Measurements from ENCODE around the gene ACAP3. TPM values are rescaled to one million over a fixed set of nuclear protein-coding genes. Genes with fewer than 3 reads are reported as not detected.

ACAP3 gene
- total RNA-seq, 1 experiment from 2014 or later, result 20.0 TPM

GRCh38 chr1:1302006-1302430 is 5.7 kb downstream of the ACAP3 start:
- Histone ChIP-seq H3K4me3 (no peak overlapping the region), H3K36me3 (no peaks in the 10 kb centered on the region), H3K27me3 (no peaks in the 10 kb centered on the region), H3K9me3 (no peaks in the 10 kb centered on the region)
- DNase-seq, result no peak

- DNase-seq, result no peak
- Histone ChIP-seq H3K9me3 (no peaks in the 10 kb centered on the region), H3K4me3 (no peak overlapping the region), H3K27me3 (no peaks in the 10 kb centered on the region), H3K36me3 (no peaks in the 10 kb centered on the region)
These were observed 7.4 kb downstream of the ACAP3 start for GRCh38 chr1:1300352-1300739.

- H3K4me3 ChIP-seq, result no peak overlapping the region
- no peak for DNase-seq
- H3K9me3 ChIP-seq, result no peaks in the 10 kb centered on the region
- H3K27me3 ChIP-seq, result no peaks in the 10 kb centered on the region
- H3K36me3 ChIP-seq, result no peaks in the 10 kb centered on the region
These were observed 7.9 kb downstream of the ACAP3 start for GRCh38 chr1:1299686-1300351.

GRCh38 chr1:1298861-1299685 is 8.7 kb downstream of the ACAP3 start:
- Histone ChIP-seq H3K27me3 (no peaks in the 10 kb centered on the region), H3K4me3 (no peak overlapping the region), H3K9me3 (no peaks in the 10 kb centered on the region), H3K36me3 (no peaks in the 10 kb centered on the region)
- DNase-seq, result no peak

- no peaks in the 10 kb centered on the region for H3K9me3 ChIP-seq
- H3K27me3 ChIP-seq, result no peaks in the 10 kb centered on the region
- DNase-seq, result no peak
- no peaks in the 10 kb centered on the region for H3K36me3 ChIP-seq
- no peak overlapping the region for H3K4me3 ChIP-seq
These were observed 9.8 kb downstream of the ACAP3 start for GRCh38 chr1:1297802-1298424.

- DNase-seq, result no peak
- no peaks in the 10 kb centered on the region for H3K36me3 ChIP-seq
- H3K9me3 ChIP-seq, result no peaks in the 10 kb centered on the region
- H3K27me3 ChIP-seq, result no peaks in the 10 kb centered on the region
- H3K4me3 ChIP-seq, result no peak overlapping the region
These were observed 11.4 kb downstream of the ACAP3 start for GRCh38 chr1:1296070-1297061.

GRCh38 chr1:1295154-1295923 is 12.4 kb downstream of the ACAP3 start:
- Histone ChIP-seq H3K9me3 (no peaks in the 10 kb centered on the region), H3K27me3 (no peaks in the 10 kb centered on the region), H3K4me3 (no peak overlapping the region), H3K36me3 (no peaks in the 10 kb centered on the region)
- DNase-seq, result no peak

- Histone ChIP-seq H3K4me3 (no peak overlapping the region), H3K27me3 (no peaks in the 10 kb centered on the region), H3K9me3 (no peaks in the 10 kb centered on the region), H3K36me3 (no peaks in the 10 kb centered on the region)
- DNase-seq, result no peak
These were observed 13.4 kb downstream of the ACAP3 start for GRCh38 chr1:1294250-1294890.

- no peaks in the 10 kb centered on the region for H3K27me3 ChIP-seq
- DNase-seq, result no peak
- H3K36me3 ChIP-seq, result no peaks in the 10 kb centered on the region
- H3K9me3 ChIP-seq, result no peaks in the 10 kb centered on the region
- H3K4me3 ChIP-seq, result no peak overlapping the region
These were observed 14.2 kb downstream of the ACAP3 start for GRCh38 chr1:1293263-1294249.

- no peaks in the 10 kb centered on the region for H3K36me3 ChIP-seq
- no peak for DNase-seq
- H3K27me3 ChIP-seq, result no peaks in the 10 kb centered on the region
- H3K9me3 ChIP-seq, result no peaks in the 10 kb centered on the region
- no peak overlapping the region for H3K4me3 ChIP-seq
These were observed 14.9 kb downstream of the ACAP3 start for GRCh38 chr1:1292851-1293250.

GRCh38 chr1:1292442-1292779 is 15.3 kb downstream of the ACAP3 start:
- H3K4me3 ChIP-seq, result no peak overlapping the region
- no peak for DNase-seq

GRCh38 chr1:1291548-1292441 is 15.9 kb downstream of the ACAP3 start:
- Histone ChIP-seq H3K9me3 (no peaks in the 10 kb centered on the region), H3K36me3 (no peaks in the 10 kb centered on the region), H3K27me3 (no peaks in the 10 kb centered on the region), H3K4me3 (no peak overlapping the region)
- DNase-seq, result peak; percentile 38

More at GRCh38 chr1:1292442-1292779, 15.3 kb downstream of the ACAP3 start:
- no peaks in the 10 kb centered on the region for H3K36me3 ChIP-seq
- no peaks in the 10 kb centered on the region for H3K27me3 ChIP-seq
- H3K9me3 ChIP-seq, result no peaks in the 10 kb centered on the region

- Histone ChIP-seq H3K4me3 (no peak overlapping the region), H3K36me3 (no peaks in the 10 kb centered on the region), H3K27me3 (no peaks in the 10 kb centered on the region), H3K9me3 (no peaks in the 10 kb centered on the region)
- no peak for DNase-seq
These were observed 16.7 kb downstream of the ACAP3 start for GRCh38 chr1:1291023-1291528.
